ENCODE measurements around the gene SOAT1. TPM values are rescaled to one million over a fixed set of nuclear protein-coding genes. Genes with fewer than 3 reads are reported as not detected.

The SOAT1 gene
- total and polyA plus RNA-seq, 12 donors: 36.9 to 803 (median 239) TPM

GRCh38 chr1:179329862-179330261, 36.3 kb downstream of the SOAT1 start:
- Histone ChIP-seq H3K4me1 (replicated peaks in 1 of 2) (peaks cover 42 to 75% of the 10 kb centered on the region in 2 donors), H3K36me3 (replicated peaks in 1 of 2) (peaks cover 0 to 5% of the 10 kb centered on the region in 2 donors), H3K9me3 (replicated peaks in 1 of 3) (peaks cover 0 to 2% (median 0%) of the 10 kb centered on the region in 3 donors), H3K4me3 (no peak overlapping the region), H3K27me3 (no peaks in the 10 kb centered on the region), H3K27ac (peak overlapping the region in 3 of 5 donors; percentile 54 to 67 (median 56))
- intact Hi-C loops (cut with DNase I): no loop called here
- TF ChIP-seq, protein P1, sequence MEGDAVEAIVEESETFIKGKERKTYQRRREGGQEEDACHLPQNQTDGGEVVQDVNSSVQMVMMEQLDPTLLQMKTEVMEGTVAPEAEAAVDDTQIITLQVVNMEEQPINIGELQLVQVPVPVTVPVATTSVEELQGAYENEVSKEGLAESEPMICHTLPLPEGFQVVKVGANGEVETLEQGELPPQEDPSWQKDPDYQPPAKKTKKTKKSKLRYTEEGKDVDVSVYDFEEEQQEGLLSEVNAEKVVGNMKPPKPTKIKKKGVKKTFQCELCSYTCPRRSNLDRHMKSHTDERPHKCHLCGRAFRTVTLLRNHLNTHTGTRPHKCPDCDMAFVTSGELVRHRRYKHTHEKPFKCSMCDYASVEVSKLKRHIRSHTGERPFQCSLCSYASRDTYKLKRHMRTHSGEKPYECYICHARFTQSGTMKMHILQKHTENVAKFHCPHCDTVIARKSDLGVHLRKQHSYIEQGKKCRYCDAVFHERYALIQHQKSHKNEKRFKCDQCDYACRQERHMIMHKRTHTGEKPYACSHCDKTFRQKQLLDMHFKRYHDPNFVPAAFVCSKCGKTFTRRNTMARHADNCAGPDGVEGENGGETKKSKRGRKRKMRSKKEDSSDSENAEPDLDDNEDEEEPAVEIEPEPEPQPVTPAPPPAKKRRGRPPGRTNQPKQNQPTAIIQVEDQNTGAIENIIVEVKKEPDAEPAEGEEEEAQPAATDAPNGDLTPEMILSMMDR (IDR thresholded peaks at IDR 0.05): no peak
- TF ChIP-seq POLR2A (IDR thresholded peaks at IDR 0.05): no peak
- no peak for DNase-seq
- 74 to 96% (median 84%) methylated on average over 2 of the region's 2 CpGs for WGBS, 4 donors

DNA sequence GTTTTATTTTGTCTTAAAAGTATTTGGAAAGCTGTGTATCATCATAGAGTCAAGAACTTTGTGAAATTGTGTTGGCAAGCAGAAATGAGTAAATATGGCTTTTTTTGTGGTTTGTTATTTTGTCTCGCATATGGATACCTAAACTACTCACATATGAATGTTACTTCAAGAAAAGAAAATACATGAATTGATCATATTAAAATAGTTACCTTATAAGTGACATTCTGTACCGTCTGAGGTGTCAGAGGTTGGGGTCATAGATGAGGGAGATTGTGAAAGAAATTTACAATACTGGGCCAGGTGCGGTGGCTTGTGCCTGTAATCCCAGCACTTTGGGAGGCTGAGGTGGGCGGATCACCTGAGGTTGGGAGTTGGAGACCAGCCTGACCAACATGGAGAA, 40.8 kb downstream of the SOAT1 start:
- H3K4me1 ChIP-seq (replicated peaks in 1 of 2): peaks cover 15 to 34% of the 10 kb centered on the region in 2 donors
- no peak for DNase-seq
- TF ChIP-seq, protein P1 (IDR thresholded peaks at IDR 0.05): no peak
- TF ChIP-seq POLR2A (IDR thresholded peaks at IDR 0.05): no peak
- peak overlapping the region in 1 of 5 donors; percentile 34 for H3K27ac ChIP-seq
- intact Hi-C loops (cut with DNase I): no loop called here
- peaks cover 0 to 2% (median 0%) of the 10 kb centered on the region in 3 donors for H3K9me3 ChIP-seq (replicated peaks in 1 of 3)
- peaks cover 0 to 28% of the 10 kb centered on the region in 2 donors for H3K36me3 ChIP-seq (replicated peaks in 1 of 2)
- no peak overlapping the region for H3K4me3 ChIP-seq
- no peaks in the 10 kb centered on the region for H3K27me3 ChIP-seq
- WGBS, 4 donors: 82 to 88% (median 85%) methylated on average over 4 of the region's 4 CpGs

GRCh38 chr1:179337288-179337687, 43.7 kb downstream of the SOAT1 start:
- no peak for DNase-seq
- Histone ChIP-seq H3K4me1 (replicated peaks in 1 of 2) (peaks cover 6 to 8% of the 10 kb centered on the region in 2 donors), H3K4me3 (no peak overlapping the region), H3K27ac (peak overlapping the region in 1 of 5 donors; percentile 27), H3K36me3 (replicated peaks in 1 of 2) (peaks cover 0 to 56% of the 10 kb centered on the region in 2 donors), H3K9me3 (replicated peaks in 1 of 3) (no peaks in the 10 kb centered on the region), H3K27me3 (no peaks in the 10 kb centered on the region)
- intact Hi-C loops (cut with DNase I): no loop called here
- 88 to 100% (median 95%) methylated on average over 2 of the region's 2 CpGs for WGBS, 4 donors
- no peak for TF ChIP-seq POLR2A (IDR thresholded peaks at IDR 0.05)
- TF ChIP-seq, protein P1 (IDR thresholded peaks at IDR 0.05): no peak

DNA sequence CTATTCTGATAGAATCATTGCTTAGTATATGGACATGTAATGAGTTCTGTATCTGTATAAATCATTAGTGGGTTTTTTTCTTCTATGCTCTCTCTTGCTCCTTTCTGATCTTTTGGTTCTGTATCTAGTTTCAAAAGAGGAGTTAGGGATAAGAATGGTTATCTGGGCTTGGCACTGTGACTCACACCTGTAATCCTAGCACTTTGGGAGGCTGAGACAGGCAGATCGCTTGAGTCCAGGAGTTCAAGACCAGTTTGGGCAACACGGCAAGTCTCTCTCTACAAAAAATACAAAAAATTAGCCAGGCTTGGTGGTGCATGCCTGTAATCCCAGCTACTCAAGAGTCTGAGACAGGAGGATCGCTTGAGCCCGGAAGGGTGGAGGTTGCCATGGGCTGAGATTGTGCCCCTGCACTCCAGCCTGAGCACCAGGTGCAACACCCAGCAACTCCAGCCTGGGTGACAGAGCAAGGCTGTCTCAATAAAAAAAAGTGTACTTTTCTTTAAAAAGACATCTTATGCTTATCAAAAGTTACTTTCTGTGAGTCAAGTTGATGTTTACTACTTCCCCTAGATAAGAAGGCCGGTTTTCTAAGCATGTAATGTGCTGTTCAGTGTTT, 44.5 kb downstream of the SOAT1 start:
- Histone ChIP-seq H3K36me3 (replicated peaks in 1 of 2) (peaks cover 0 to 63% of the 10 kb centered on the region in 2 donors), H3K4me1 (replicated peaks in 1 of 2) (peaks cover 0 to under 1% of the 10 kb centered on the region in 2 donors), H3K27me3 (no peaks in the 10 kb centered on the region), H3K9me3 (replicated peaks in 1 of 3) (no peaks in the 10 kb centered on the region), H3K27ac (peak overlapping the region in 2 of 5 donors; percentile 4 to 40), H3K4me3 (no peak overlapping the region)
- 76 to 81% (median 77%) methylated on average over 5 of the region's 5 CpGs for WGBS, 4 donors
- no peak for TF ChIP-seq POLR2A (IDR thresholded peaks at IDR 0.05)
- TF ChIP-seq, protein P1 (IDR thresholded peaks at IDR 0.05): no peak
- intact Hi-C loops (cut with DNase I): no loop called here
- DNase-seq: no peak
